H1 (cell line): Measurements from ENCODE around the gene FGD4. TPM values are rescaled to one million over a fixed set of nuclear protein-coding genes. Genes with fewer than 3 reads are reported as not detected.

ENCODE experiments used
- CTCF ChIA-PET: fragments of 300-600 bp; sonication (Branson Sonifier 250); formaldehyde crosslinking; loops from one replicate; lab custom pipeline; 2021; ENCODE audit not compliant: partially characterized antibody; lab: Charles Lee
- POLR2A ChIA-PET: fragments of 300-600 bp; sonication (Branson Sonifier 250); formaldehyde crosslinking; loops from one replicate; lab custom pipeline; 2021; ENCODE audit warnings: inconsistent platforms; ENCODE audit not compliant: partially characterized antibody; lab: Charles Lee
- DNase-seq, 2 experiments: peaks; one replicate each; pipeline versions ENCODE4 v3.0.0 to v3.0.0-alpha.2; 2010 to 2022; ENCODE audit warnings: low spot score in 2 of 2, low read depth in 1 of 2, mixed read lengths in 1 of 2
- FAIRE-seq: peaks from 2 replicates; lab custom pipeline; 2011; peaks lifted over from hg19 to GRCh38; lab: Jason Lieb, UNC
- H2AFZ ChIP-seq: 2 replicates; pipeline ENCODE4 v1.8.1; 2012; ENCODE audit warnings: low read length, inconsistent platforms
- H2AK5ac ChIP-seq: 2 replicates; pipeline ENCODE4 v1.6.1; 2013; ENCODE audit warnings: low read depth, low read length
- H2BK120ac ChIP-seq: replicated peaks from 2 replicates; pipeline ENCODE3; 2013; ENCODE audit warnings: low read depth, low read length, inconsistent platforms
- H2BK12ac ChIP-seq: 2 replicates; pipeline ENCODE4 v1.6.1; 2013; ENCODE audit warnings: low read depth, low read length
- H2BK15ac ChIP-seq: 2 replicates; pipeline ENCODE4 v1.6.1; 2013; ENCODE audit warnings: low read length
- H2BK20ac ChIP-seq: 2 replicates; pipeline ENCODE4 v1.6.1; 2013; ENCODE audit warnings: low read length
- H2BK5ac ChIP-seq: 2 replicates; pipeline ENCODE4 v1.6.1; 2013; ENCODE audit warnings: low read depth, low read length
- H3K14ac ChIP-seq: 2 replicates; pipeline ENCODE4 v1.6.1; 2013; ENCODE audit warnings: inconsistent platforms; ENCODE audit not compliant: insufficient read length
- H3K18ac ChIP-seq: 2 replicates; pipeline ENCODE4 v1.6.1; 2013; ENCODE audit warnings: low read length; ENCODE audit errors: extremely low read depth
- H3K23ac ChIP-seq: 2 replicates; pipeline ENCODE4 v1.6.1; 2013; ENCODE audit warnings: inconsistent platforms; ENCODE audit not compliant: insufficient read length
- H3K23me2 ChIP-seq: 2 replicates; pipeline ENCODE4 v1.6.1; 2013; ENCODE audit warnings: low read depth, low read length
- H3K27ac ChIP-seq: 2 replicates; pipeline ENCODE4 v1.6.1; 2011; ENCODE audit warnings: low read depth, low read length, inconsistent platforms
- H3K27me3 ChIP-seq, 4 experiments: replicated peaks in 1 of 4; 1 replicate in 1 of 4; 2 replicates in 3 of 4; pipeline versions ENCODE4 v1.6.1 to v1.8.1; 2011 to 2013; ENCODE audit warnings: low read length in 3 of 4, mild to moderate bottlenecking in 3 of 4, inconsistent platforms in 2 of 4, mixed read lengths in 2 of 4, moderate library complexity in 1 of 4; ENCODE audit not compliant: control insufficient read depth in 3 of 4, insufficient read depth in 3 of 4; ENCODE audit errors: extremely low read depth in 1 of 4
- H3K36me3 ChIP-seq, 4 experiments: 2 replicates each; pipeline versions ENCODE4 v1.6.1 to v1.8.1; 2011 to 2013; ENCODE audit warnings: mild to moderate bottlenecking in 4 of 4, low read length in 3 of 4, moderate library complexity in 2 of 4, control low read depth in 1 of 4, inconsistent platforms in 1 of 4; ENCODE audit not compliant: insufficient read depth in 4 of 4, control insufficient read depth in 2 of 4
- H3K4ac ChIP-seq: replicated peaks from 2 replicates; pipeline ENCODE3; 2013; ENCODE audit warnings: low read length, low read depth, mixed read lengths, inconsistent platforms; ENCODE audit not compliant: insufficient read length
- H3K4me1 ChIP-seq, 4 experiments: replicated peaks in 1 of 4; 1 replicate in 1 of 4; 2 replicates in 3 of 4; pipeline versions ENCODE4 v1.6.1 to v1.8.1; 2011 to 2013; ENCODE audit warnings: low read length in 3 of 4, inconsistent platforms in 2 of 4, mixed read lengths in 1 of 4; ENCODE audit not compliant: insufficient read depth in 4 of 4, control insufficient read depth in 3 of 4
- H3K4me2 ChIP-seq, 2 experiments: 2 replicates each; pipeline versions ENCODE4 v1.6.1 to v1.8.1; 2011 to 2013; ENCODE audit warnings: low read depth in 2 of 2, low read length in 2 of 2, control low read depth in 1 of 2, inconsistent platforms in 1 of 2, mild to moderate bottlenecking in 1 of 2; ENCODE audit not compliant: insufficient read depth in 1 of 2
- H3K4me3 ChIP-seq, 4 experiments: fragments of 200-600, 300-600 bp in 1 of 4; sonication (generic), shearing (Covaris generic), sonication (Bioruptor Twin) in 1 of 4; 2 replicates each; pipeline versions ENCODE4 v1.5.1 to v1.8.1; 2011 to 2016; ENCODE audit warnings: low read length in 4 of 4, low read depth in 3 of 4, control low read depth in 2 of 4, inconsistent platforms in 2 of 4, mild to moderate bottlenecking in 2 of 4, mixed read lengths in 1 of 4, moderate library complexity in 1 of 4; ENCODE audit not compliant: insufficient read depth in 2 of 4; ENCODE audit errors: extremely low read depth in 1 of 4
- H3K56ac ChIP-seq: replicated peaks from 2 replicates; pipeline ENCODE3; 2013; ENCODE audit warnings: low read depth, mild to moderate bottlenecking, mixed read lengths, low read length, inconsistent platforms; ENCODE audit not compliant: insufficient read length
- H3K79me1 ChIP-seq: 2 replicates; pipeline ENCODE4 v1.6.1; 2013; ENCODE audit warnings: low read depth, low read length, control low read depth
- H3K79me2 ChIP-seq, 2 experiments: 2 replicates each; pipeline versions ENCODE4 v1.6.1 to v1.8.1; 2012 to 2013; ENCODE audit warnings: low read length in 2 of 2, mild to moderate bottlenecking in 2 of 2, inconsistent platforms in 1 of 2; ENCODE audit not compliant: insufficient read depth in 2 of 2, control insufficient read depth in 1 of 2
- H3K9ac ChIP-seq, 4 experiments: replicated peaks in 1 of 4; 1 replicate in 1 of 4; 2 replicates in 3 of 4; pipeline versions ENCODE4 v1.6.1 to v1.8.1; 2011 to 2013; ENCODE audit warnings: low read depth in 3 of 4, low read length in 3 of 4, control low read depth in 2 of 4, mild to moderate bottlenecking in 2 of 4, moderate library complexity in 2 of 4, inconsistent platforms in 1 of 4; ENCODE audit errors: extremely low read depth in 1 of 4
- H3K9me3 ChIP-seq, 2 experiments: 2 replicates each; pipeline versions ENCODE4 v1.6.1 to v1.8.1; 2012 to 2013; ENCODE audit warnings: mild to moderate bottlenecking in 2 of 2, moderate library complexity in 2 of 2, control low read depth in 1 of 2, inconsistent platforms in 1 of 2, low read depth in 1 of 2, low read length in 1 of 2, mixed read lengths in 1 of 2; ENCODE audit not compliant: insufficient read depth in 2 of 2
- H4K20me1 ChIP-seq, 2 experiments: replicated peaks in 1 of 2; 2 replicates each; pipeline versions ENCODE3 to v1.8.1; 2011 to 2013; ENCODE audit warnings: inconsistent platforms in 2 of 2, low read length in 2 of 2, mild to moderate bottlenecking in 1 of 2; ENCODE audit not compliant: insufficient read depth in 2 of 2, control insufficient read depth in 1 of 2
- H4K5ac ChIP-seq: 2 replicates; pipeline ENCODE4 v1.6.1; 2013; ENCODE audit warnings: low read length, low read depth, mixed read lengths, inconsistent platforms; ENCODE audit not compliant: insufficient read length
- H4K8ac ChIP-seq: 2 replicates; pipeline ENCODE4 v1.8.0; 2013; ENCODE audit warnings: mild to moderate bottlenecking, moderate library complexity, low read length, inconsistent platforms; ENCODE audit not compliant: insufficient read depth; ENCODE audit errors: extremely low read depth
- H4K91ac ChIP-seq: replicated peaks from 2 replicates; pipeline ENCODE3; 2013; ENCODE audit warnings: low read length, mixed read lengths, inconsistent platforms; ENCODE audit not compliant: insufficient read length
- SUZ12 ChIP-seq: fragments of 200-600 bp; sonication (generic); IDR thresholded peaks from 2 replicates; pipeline ENCODE4 v1.6.1; 2012; ENCODE audit warnings: mild to moderate bottlenecking, inconsistent platforms, low read length, moderate library complexity, mixed read lengths
- TAF1 ChIP-seq: IDR thresholded peaks from 2 replicates; pipeline ENCODE4 v1.6.1; 2011; ENCODE audit warnings: mild to moderate bottlenecking, low read depth, low read length
- WGBS, 2 experiments: shearing (Covaris generic) in 1 of 2; methylation state at CpG; one replicate each; pipeline versions ENCODE4 v1.1.6 to v1.1.7; 2013 to 2015; ENCODE audit warnings: low lambda C conversion rate in 2 of 2, mixed read lengths in 2 of 2, inconsistent platforms in 1 of 2, low coverage in 1 of 2, missing lambda C conversion rate in 1 of 2; ENCODE audit not compliant: insufficient replicate concordance in 2 of 2, insufficient coverage in 1 of 2, insufficient read length in 1 of 2; ENCODE audit errors: extremely low coverage in 1 of 2, missing lambda C conversion rate in 1 of 2; 5-methylcytosine and 5-hydroxymethylcytosine counted together
- polyA plus RNA-seq, 7 experiments: library from polyadenylated mRNA; depleted of rRNA in 3 of 7; stranded (reverse) in 5 of 7; unstranded in 2 of 7; fragments of >200 nt in 5 of 7; fragments of 200-250 nt in 2 of 7; gene quantifications; 1 replicate in 5 of 7; 2 replicates in 1 of 7; 4 replicates in 1 of 7; pipeline versions ENCODE4 v1.2.1 to v1.2.3, GENCODE V29; 2011 to 2013; ENCODE audit warnings: missing spikeins in 2 of 7, mixed read lengths in 2 of 7
- total RNA-seq: library from RNA; stranded (reverse); fragmentation: NEBNext Ultra II Directional; extraction: Animal tissue kit (Norgen Biotek cat#: 25700); gene quantifications from 2 replicates; pipeline ENCODE4 v1.2.1, GENCODE V29; 2021

The FGD4 gene
- total and polyA plus RNA-seq, 2 of the 8 experiments (the other 6 are each of a cell fraction or from before 2014, with no cell fraction given): 8.5 to 48.2 TPM

GRCh38 chr12:32398181-32398580, 1.2 kb upstream of the FGD4 start:
- POLR2A ChIA-PET: interaction anchor here (0.7 to 2.1 kb wide), 9 partner anchors 9 to 291 kb away, joined by 3 to 12 read pairs (median 3); no protein-coding TSS in a partner anchor
- DNase-seq: peak in 1 of 2 experiments; percentile 45
- peaks cover 3% of the 10 kb centered on the region for H3K23me2 ChIP-seq
- peaks cover 0 to under 1% of the 10 kb centered on the region in 2 experiments for H4K20me1 ChIP-seq
- no peak overlapping the region for H2BK20ac ChIP-seq
- no peak overlapping the region for H3K4ac ChIP-seq
- H3K79me2 ChIP-seq: peaks cover 14 to 30% of the 10 kb centered on the region in 2 experiments
- H3K23ac ChIP-seq: no peak overlapping the region
- H2AFZ ChIP-seq: no peak overlapping the region
- peak overlapping the region; percentile 96 for H3K18ac ChIP-seq
- FAIRE-seq: no peak
- no peaks in the 10 kb centered on the region for H3K27me3 ChIP-seq
- H3K4me2 ChIP-seq: peak overlapping the region; percentile 82 to 95
- H2BK15ac ChIP-seq: no peak overlapping the region
- peak overlapping the region; percentile 62 for H2BK12ac ChIP-seq
- H3K79me1 ChIP-seq: 0 out of 2 replicates have a peak, but pooled peaks cover 4% of the 10 kb centered on the region
- H4K8ac ChIP-seq: peak overlapping the region; percentile 20; the same call in 1 of the 2 replicates
- H3K36me3 ChIP-seq: peaks cover 0 to 6% (median 0%) of the 10 kb centered on the region in 4 experiments; a peak in 1 of 8 replicates
- peak overlapping the region; percentile 82; the same call in 1 of the 2 replicates for H2BK5ac ChIP-seq
- 84% methylated on average over 4 of the region's 4 CpGs; no CpG with 5 or more reads in 1 of the 2 experiments for WGBS, 2 experiments
- H2AK5ac ChIP-seq: peak overlapping the region; percentile 57
- no peak overlapping the region for H3K56ac ChIP-seq
- peak overlapping the region; percentile 48 for H2BK120ac ChIP-seq
- H4K5ac ChIP-seq: no peak overlapping the region
- no peak overlapping the region for H3K9ac ChIP-seq
- H3K27ac ChIP-seq: no peak overlapping the region
- TF ChIP-seq TAF1: 0 out of 2 replicates have a peak, but pooled peaks have one; percentile 17
- no peak for TF ChIP-seq SUZ12
- TF ChIP-seq, all 59 proteins: peak for 1
- H3K9me3 ChIP-seq: no peaks in the 10 kb centered on the region
- H3K14ac ChIP-seq: no peak overlapping the region
- H3K4me1 ChIP-seq: peaks cover 3 to 12% (median 5%) of the 10 kb centered on the region in 4 experiments; a peak in 5 of 7 replicates
- H3K4me3 ChIP-seq: peak overlapping the region in 2 of 4 experiments; percentile 79 to 81; a peak in 4 of 8 replicates
- CTCF ChIA-PET: interaction anchor here (0.7 to 1.5 kb wide), 10 partner anchors 24 to 274 kb away, joined by 3 to 8 read pairs (median 3); no protein-coding TSS in a partner anchor
- peak overlapping the region; percentile 90 for H4K91ac ChIP-seq
